GM18502 (cell line): ENCODE measurements around the gene ZNF580.

Experiments used
- ATAC-seq: cut with Tn5 transposase; IDR thresholded peaks from one replicate; pipeline ENCODE4 v1.9.1; 2021; ENCODE audit warnings: mild to moderate bottlenecking; ENCODE audit not compliant: unreplicated experiment, poor library complexity

ZNF580 gene

GRCh38 chr19:55605637-55606470 is 34.9 kb upstream of the ZNF580 start, which contains the start of gene ZNF865:
Gene ZNF865, plus strand, starts transcription at chr19:55605647. Its CDS starts 7,972 bp downstream, at chr19:55613619.
- peak; percentile 30 for ATAC-seq

GRCh38 chr19:55606471-55606787 is 34.4 kb upstream of the ZNF580 start:
- no peak for ATAC-seq

GRCh38 chr19:55606817-55607216 is 34.0 kb upstream of the ZNF580 start:
- no peak for ATAC-seq

- ATAC-seq: no peak
Measured at GRCh38 chr19:55609326-55609725, 31.5 kb upstream of the ZNF580 start.

GRCh38 chr19:55611300-55611982 is 29.4 kb upstream of the ZNF580 start:
- ATAC-seq: no peak

- ATAC-seq: no peak
Measured at GRCh38 chr19:55611983-55612645, 28.7 kb upstream of the ZNF580 start.

GRCh38 chr19:55613396-55613795 is 27.4 kb upstream of the ZNF580 start:
- no peak for ATAC-seq

GRCh38 chr19:55613930-55614710 is 26.7 kb upstream of the ZNF580 start:
- no peak for ATAC-seq

GRCh38 chr19:55614711-55615542 is 25.9 kb upstream of the ZNF580 start:
- no peak for ATAC-seq

GRCh38 chr19:55615543-55616394 is 25.0 kb upstream of the ZNF580 start:
- no peak for ATAC-seq

- no peak for ATAC-seq
Measured at GRCh38 chr19:55616395-55616875, 24.4 kb upstream of the ZNF580 start.

- ATAC-seq: no peak
Measured at GRCh38 chr19:55617426-55617825, 23.4 kb upstream of the ZNF580 start.

- no peak for ATAC-seq
Measured at GRCh38 chr19:55618426-55618825, 22.4 kb upstream of the ZNF580 start.

GRCh38 chr19:55619286-55619685 is 21.5 kb upstream of the ZNF580 start:
- ATAC-seq: no peak

GRCh38 chr19:55620410-55621204 is 20.2 kb upstream of the ZNF580 start:
- ATAC-seq: no peak

- no peak for ATAC-seq
Measured at GRCh38 chr19:55621205-55621672, 19.6 kb upstream of the ZNF580 start.

- no peak for ATAC-seq
Measured at GRCh38 chr19:55621673-55622231, 19.1 kb upstream of the ZNF580 start.
